A172 (cell line): ENCODE results near the gene NAPA. TPM values are rescaled to one million over a fixed set of nuclear protein-coding genes. Genes with fewer than 3 reads are reported as not detected.

Source experiments
- DNase-seq: peaks from one replicate; pipeline ENCODE4 v3.0.0-alpha.2; 2015; ENCODE audit warnings: low spot score
- total RNA-seq: library from RNA; depleted of rRNA; stranded (reverse); fragments of >200 nt; shearing (Covaris generic); gene quantifications from 2 replicates; pipeline ENCODE4 v1.2.3, GENCODE V29; 2014

Gene NAPA
- total RNA-seq, 1 experiment from 2014 or later = 91.7 TPM

- DNase-seq = no peak
Measured at GRCh38 chr19:47523473-47523872, 8.6 kb upstream of the NAPA start.

GRCh38 chr19:47521473-47522180 lies 6.8 kb upstream of the NAPA start:
- no peak for DNase-seq

GRCh38 chr19:47520839-47521238 lies 6.0 kb upstream of the NAPA start:
- DNase-seq = no peak

- DNase-seq = no peak
Measured at GRCh38 chr19:47520343-47520806, 5.5 kb upstream of the NAPA start.

GRCh38 chr19:47518854-47519253 lies 4.0 kb upstream of the NAPA start:
- no peak for DNase-seq

GRCh38 chr19:47518139-47518538 lies 3.3 kb upstream of the NAPA start:
- DNase-seq = no peak

GRCh38 chr19:47514151-47514868 lies 553 bp downstream of the NAPA start:
- no peak for DNase-seq

- no peak for DNase-seq
Measured at GRCh38 chr19:47512948-47513319, 1.9 kb downstream of the NAPA start.

- no peak for DNase-seq
Measured at GRCh38 chr19:47512183-47512947, 2.5 kb downstream of the NAPA start.

- DNase-seq = no peak
Measured at GRCh38 chr19:47511681-47512080, 3.2 kb downstream of the NAPA start.

GRCh38 chr19:47511128-47511517 lies 3.7 kb downstream of the NAPA start:
- no peak for DNase-seq

GRCh38 chr19:47510516-47511127 lies 4.2 kb downstream of the NAPA start:
- no peak for DNase-seq

GRCh38 chr19:47509973-47510372 lies 4.9 kb downstream of the NAPA start:
- DNase-seq = no peak

- no peak for DNase-seq
Measured at GRCh38 chr19:47509170-47509847, 5.6 kb downstream of the NAPA start.

- no peak for DNase-seq
Measured at GRCh38 chr19:47508721-47509120, 6.1 kb downstream of the NAPA start.

- no peak for DNase-seq
Measured at GRCh38 chr19:47507924-47508553, 6.8 kb downstream of the NAPA start.

- no peak for DNase-seq
Measured at GRCh38 chr19:47507012-47507411, 7.9 kb downstream of the NAPA start.

GRCh38 chr19:47506459-47506858 lies 8.4 kb downstream of the NAPA start:
- no peak for DNase-seq

- DNase-seq = no peak
Measured at GRCh38 chr19:47505506-47505905, 9.4 kb downstream of the NAPA start.

- DNase-seq = no peak
Measured at GRCh38 chr19:47503826-47504150, 11.1 kb downstream of the NAPA start.

GRCh38 chr19:47503130-47503825 lies 11.6 kb downstream of the NAPA start:
- DNase-seq = no peak
